Thymus (tissue), 11 donors: Measurements from ENCODE around the gene FNDC1. TPM values are rescaled to one million over a fixed set of nuclear protein-coding genes. Genes with fewer than 3 reads are reported as not detected.

Experiments used
- DNase-seq, 9 donors: peaks; one replicate each; pipeline ENCODE4 v3.0.0-alpha.2; 2013; ENCODE audit warnings: low spot score in 9 of 9, low read depth in 6 of 9, missing footprints in 1 of 9
- H3K27ac ChIP-seq, 2 donors: one replicate each; pipeline ENCODE4 v1.5.1; 2013; ENCODE audit warnings: control low read depth in 1 of 2, low read depth in 1 of 2, low read length in 1 of 2, mild to moderate bottlenecking in 1 of 2, moderate library complexity in 1 of 2
- H3K27me3 ChIP-seq, 2 donors: one replicate each; pipeline ENCODE4 v1.5.1; 2013; ENCODE audit warnings: low read length in 1 of 2; ENCODE audit not compliant: control insufficient read depth in 2 of 2, insufficient read depth in 1 of 2
- H3K36me3 ChIP-seq, 2 donors: one replicate each; pipeline ENCODE4 v1.5.1; 2013; ENCODE audit warnings: low read length in 1 of 2, mild to moderate bottlenecking in 1 of 2, moderate library complexity in 1 of 2; ENCODE audit not compliant: control insufficient read depth in 2 of 2, insufficient read depth in 2 of 2
- H3K4me1 ChIP-seq, 2 donors: one replicate each; pipeline ENCODE4 v1.5.1; 2013; ENCODE audit warnings: low read length in 2 of 2; ENCODE audit not compliant: control insufficient read depth in 2 of 2, insufficient read depth in 2 of 2
- H3K4me3 ChIP-seq, 2 donors: one replicate each; pipeline ENCODE4 v1.5.1; 2013; ENCODE audit warnings: low read length in 2 of 2, control low read depth in 1 of 2, mild to moderate bottlenecking in 1 of 2
- H3K9me3 ChIP-seq, 2 donors: one replicate each; pipeline ENCODE4 v1.5.1; 2013; ENCODE audit warnings: low read length in 1 of 2, mild to moderate bottlenecking in 1 of 2; ENCODE audit not compliant: control insufficient read depth in 2 of 2, insufficient read depth in 1 of 2
- WGBS: extraction: QIAGEN DNeasy Blood & Tissue Kit; methylation state at CpG from one replicate; pipeline ENCODE4 v1.1.7; 2013; 5-methylcytosine and 5-hydroxymethylcytosine counted together
- polyA plus RNA-seq: library from polyadenylated mRNA; stranded (reverse); fragments of 200-250 nt; gene quantifications from one replicate; pipeline ENCODE4 v1.2.3, GENCODE V29; 2013
- total RNA-seq: library from RNA; stranded (reverse); fragments of 120-200 nt; gene quantifications from one replicate; pipeline ENCODE4 v1.2.4, GENCODE V29; 2013
- donor health status: healthy.

The FNDC1 gene
- total and polyA plus RNA-seq, 2 donors, result 0.07 to 0.47 TPM

GRCh38 chr6:159128978-159129377, 40.2 kb upstream of the FNDC1 start:
- H3K27me3 ChIP-seq, result no peaks in the 10 kb centered on the region

GRCh38 chr6:159130846-159131245, 38.4 kb upstream of the FNDC1 start:
- H3K27ac ChIP-seq, result no peak overlapping the region
- WGBS, result 96% methylated on average over 11 of the region's 11 CpGs
- H3K27me3 ChIP-seq, result no peaks in the 10 kb centered on the region
- no peaks in the 10 kb centered on the region for H3K9me3 ChIP-seq
- H3K4me3 ChIP-seq, result no peak overlapping the region
- DNase-seq, result no peak
- H3K36me3 ChIP-seq, result no peaks in the 10 kb centered on the region
- H3K4me1 ChIP-seq, result peaks cover 0 to 2% of the 10 kb centered on the region in 2 donors

More at GRCh38 chr6:159128978-159129377, 40.2 kb upstream of the FNDC1 start:
- no peak overlapping the region for H3K27ac ChIP-seq
- 97% methylated on average over 30 of the region's 30 CpGs for WGBS
- no peak overlapping the region for H3K4me3 ChIP-seq
- no peaks in the 10 kb centered on the region for H3K36me3 ChIP-seq
- no peaks in the 10 kb centered on the region for H3K9me3 ChIP-seq
- DNase-seq, result no peak
- H3K4me1 ChIP-seq, result peaks cover 0 to 2% of the 10 kb centered on the region in 2 donors

GRCh38 chr6:159131709-159132108, 37.5 kb upstream of the FNDC1 start:
- Histone ChIP-seq H3K4me1 (peaks cover 0 to 2% of the 10 kb centered on the region in 2 donors), H3K4me3 (no peak overlapping the region), H3K27me3 (no peaks in the 10 kb centered on the region), H3K27ac (no peak overlapping the region), H3K36me3 (no peaks in the 10 kb centered on the region), H3K9me3 (no peaks in the 10 kb centered on the region)
- no peak for DNase-seq
- WGBS, result 92% methylated on average over 6 of the region's 6 CpGs

GRCh38 chr6:159132664-159133063, 36.5 kb upstream of the FNDC1 start:
- Histone ChIP-seq H3K36me3 (no peaks in the 10 kb centered on the region), H3K4me1 (no peaks in the 10 kb centered on the region), H3K27me3 (peaks cover 0 to 4% of the 10 kb centered on the region in 2 donors), H3K27ac (no peak overlapping the region), H3K4me3 (no peak overlapping the region), H3K9me3 (no peaks in the 10 kb centered on the region)
- DNase-seq, result no peak
- WGBS, result 96% methylated on average over 15 of the region's 15 CpGs

GRCh38 chr6:159134701-159135364, 34.4 kb upstream of the FNDC1 start:
- Histone ChIP-seq H3K27ac (no peak overlapping the region), H3K36me3 (no peaks in the 10 kb centered on the region), H3K4me3 (no peak overlapping the region), H3K27me3 (peaks cover 0 to 9% of the 10 kb centered on the region in 2 donors), H3K4me1 (no peaks in the 10 kb centered on the region), H3K9me3 (no peaks in the 10 kb centered on the region)
- 31% methylated on average over 9 of the region's 9 CpGs for WGBS
- peak; percentile 43 to 86 (median 78) for DNase-seq

GRCh38 chr6:159137676-159138075, 31.5 kb upstream of the FNDC1 start:
- no peak for DNase-seq
- H3K27me3 ChIP-seq, result peaks cover 0 to 9% of the 10 kb centered on the region in 2 donors
- no peak overlapping the region for H3K27ac ChIP-seq
- H3K36me3 ChIP-seq, result no peaks in the 10 kb centered on the region
- no peaks in the 10 kb centered on the region for H3K9me3 ChIP-seq
- H3K4me3 ChIP-seq, result no peak overlapping the region
- no peaks in the 10 kb centered on the region for H3K4me1 ChIP-seq
- WGBS, result 95% methylated on average over 5 of the region's 5 CpGs

- WGBS, result 90% methylated on average over 2 of the region's 2 CpGs
- H3K9me3 ChIP-seq, result no peaks in the 10 kb centered on the region
- H3K36me3 ChIP-seq, result no peaks in the 10 kb centered on the region
- H3K4me1 ChIP-seq, result no peaks in the 10 kb centered on the region
- DNase-seq, result no peak
- no peak overlapping the region for H3K4me3 ChIP-seq
- H3K27me3 ChIP-seq, result peaks cover 0 to 4% of the 10 kb centered on the region in 2 donors
- no peak overlapping the region for H3K27ac ChIP-seq
These were observed 26.7 kb upstream of the FNDC1 start for GRCh38 chr6:159142531-159142930.

GRCh38 chr6:159148641-159149040, 20.6 kb upstream of the FNDC1 start:
- Histone ChIP-seq H3K9me3 (no peaks in the 10 kb centered on the region), H3K27me3 (no peaks in the 10 kb centered on the region), H3K4me1 (no peaks in the 10 kb centered on the region), H3K4me3 (no peak overlapping the region), H3K36me3 (no peaks in the 10 kb centered on the region), H3K27ac (no peak overlapping the region)
- DNase-seq, result no peak
- 87% methylated on average over 6 of the region's 6 CpGs for WGBS

GRCh38 chr6:159149641-159150040, 19.6 kb upstream of the FNDC1 start:
- WGBS, result 91% methylated on average over 8 of the region's 8 CpGs
- H3K9me3 ChIP-seq, result no peaks in the 10 kb centered on the region
- no peak overlapping the region for H3K27ac ChIP-seq
- no peaks in the 10 kb centered on the region for H3K27me3 ChIP-seq
- no peak for DNase-seq
- no peak overlapping the region for H3K4me3 ChIP-seq
- H3K36me3 ChIP-seq, result no peaks in the 10 kb centered on the region
- H3K4me1 ChIP-seq, result no peaks in the 10 kb centered on the region
